ENCODE results near the gene PLPPR3.
"Not testable (repeated sequence)": the region's sequence is repeated elsewhere in the genome, so short reads cannot be mapped to it uniquely, and the experiment has no call there.

The PLPPR3 gene

GRCh38 chr19:854549-854948 is 32.8 kb upstream of the PLPPR3 start:
- FAIRE-seq (no peak), DNase-seq (ENCODE audit: extremely low spot score, insufficient read length, low read depth) (no peak)

GRCh38 chr19:853614-854220 is 32.0 kb upstream of the PLPPR3 start:
- not testable (repeated sequence) for FAIRE-seq; DNase-seq (ENCODE audit: extremely low spot score, insufficient read length, low read depth)

- FAIRE-seq = no peak
Measured at GRCh38 chr19:853014-853585, 31.3 kb upstream of the PLPPR3 start.

GRCh38 chr19:852136-853013 is 30.6 kb upstream of the PLPPR3 start, which contains the start of gene ELANE:
Gene ELANE (plus strand): TSS chr19:852303. CDS start chr19:852329, 26 bp downstream.
- DNase-seq (ENCODE audit: extremely low spot score, insufficient read length, low read depth) (no peak), FAIRE-seq (no peak)

More at GRCh38 chr19:853014-853585, 31.3 kb upstream of the PLPPR3 start:
- DNase-seq (ENCODE audit: extremely low spot score, insufficient read length, low read depth) = no peak

- no peak for FAIRE-seq
- no peak for DNase-seq (ENCODE audit: extremely low spot score, insufficient read length, low read depth)
Measured at GRCh38 chr19:850979-851335, 29.2 kb upstream of the PLPPR3 start.

DNA sequence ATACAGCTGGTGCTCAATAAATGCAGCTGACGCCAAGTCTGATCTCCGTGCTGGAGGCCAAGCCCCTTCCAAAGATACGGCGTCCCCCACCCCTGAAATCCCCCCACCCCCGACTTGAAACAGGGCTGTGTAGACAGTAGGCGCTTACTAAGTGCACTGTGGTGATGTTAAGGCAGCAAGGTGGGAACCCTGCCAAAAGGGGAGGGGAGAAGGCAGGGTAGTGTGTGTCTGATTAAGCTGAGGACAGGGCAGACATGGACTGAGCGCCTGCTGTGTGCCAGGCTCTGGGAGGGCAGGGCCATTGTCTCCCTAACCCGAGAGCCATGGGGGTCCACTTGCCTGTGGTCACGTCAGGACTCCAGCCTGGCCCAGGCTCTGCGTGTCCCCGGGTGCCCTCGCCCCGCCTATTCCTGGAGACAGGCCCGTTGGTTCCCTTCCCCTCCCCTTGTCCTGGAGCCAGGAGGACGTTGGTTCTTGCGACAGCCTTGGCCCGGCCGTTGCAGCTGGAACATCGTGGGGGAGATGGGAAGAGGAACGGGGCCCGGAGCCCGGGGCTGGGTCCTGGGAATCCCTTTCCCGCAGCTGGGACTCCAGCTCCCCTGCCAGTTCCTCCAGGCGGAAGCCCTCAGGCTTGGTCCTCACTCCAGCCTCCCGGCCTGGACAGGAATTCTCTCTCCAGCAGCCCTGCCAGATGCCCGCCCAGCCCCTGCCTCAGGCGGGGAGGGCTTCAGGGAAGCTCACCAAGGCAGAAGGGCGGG is 28.6 kb upstream of the PLPPR3 start:
- FAIRE-seq = no peak
- DNase-seq (ENCODE audit: extremely low spot score, insufficient read length, low read depth) = no peak

DNA sequence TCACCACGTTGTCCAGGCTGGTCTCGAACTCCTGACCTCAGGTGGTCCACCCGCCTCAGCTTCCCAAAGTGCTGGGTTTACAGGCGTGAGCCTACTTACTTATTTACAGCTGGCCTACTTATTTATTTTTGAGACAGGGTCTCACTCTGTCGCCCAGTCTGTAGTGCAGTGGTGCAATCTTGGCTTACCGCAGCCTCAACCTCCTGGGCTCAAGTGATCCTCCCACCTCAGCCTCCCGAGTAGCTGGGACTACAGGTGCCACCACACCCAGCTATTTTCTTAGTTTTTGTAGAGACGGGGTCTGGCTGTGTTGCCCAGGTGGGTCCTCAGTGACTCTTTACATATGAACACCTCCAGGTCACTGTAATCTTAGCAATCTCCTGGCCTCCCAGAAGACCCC is 27.4 kb upstream of the PLPPR3 start:
- FAIRE-seq; DNase-seq (ENCODE audit: extremely low spot score, insufficient read length, low read depth): not testable (repeated sequence)

- no peak for DNase-seq (ENCODE audit: extremely low spot score, insufficient read length, low read depth)
- no peak for FAIRE-seq
Measured at GRCh38 chr19:848386-848921, 26.7 kb upstream of the PLPPR3 start.

- DNase-seq (ENCODE audit: extremely low spot score, insufficient read length, low read depth) (no peak), FAIRE-seq (no peak)
Measured at GRCh38 chr19:845707-846521, 24.2 kb upstream of the PLPPR3 start.

- DNase-seq (ENCODE audit: extremely low spot score, insufficient read length, low read depth) (no peak), FAIRE-seq (no peak)
Measured at GRCh38 chr19:844546-844971, 22.8 kb upstream of the PLPPR3 start.

- no peak for FAIRE-seq
- DNase-seq (ENCODE audit: extremely low spot score, insufficient read length, low read depth) = no peak
Measured at GRCh38 chr19:843836-844545, 22.2 kb upstream of the PLPPR3 start.

DNA sequence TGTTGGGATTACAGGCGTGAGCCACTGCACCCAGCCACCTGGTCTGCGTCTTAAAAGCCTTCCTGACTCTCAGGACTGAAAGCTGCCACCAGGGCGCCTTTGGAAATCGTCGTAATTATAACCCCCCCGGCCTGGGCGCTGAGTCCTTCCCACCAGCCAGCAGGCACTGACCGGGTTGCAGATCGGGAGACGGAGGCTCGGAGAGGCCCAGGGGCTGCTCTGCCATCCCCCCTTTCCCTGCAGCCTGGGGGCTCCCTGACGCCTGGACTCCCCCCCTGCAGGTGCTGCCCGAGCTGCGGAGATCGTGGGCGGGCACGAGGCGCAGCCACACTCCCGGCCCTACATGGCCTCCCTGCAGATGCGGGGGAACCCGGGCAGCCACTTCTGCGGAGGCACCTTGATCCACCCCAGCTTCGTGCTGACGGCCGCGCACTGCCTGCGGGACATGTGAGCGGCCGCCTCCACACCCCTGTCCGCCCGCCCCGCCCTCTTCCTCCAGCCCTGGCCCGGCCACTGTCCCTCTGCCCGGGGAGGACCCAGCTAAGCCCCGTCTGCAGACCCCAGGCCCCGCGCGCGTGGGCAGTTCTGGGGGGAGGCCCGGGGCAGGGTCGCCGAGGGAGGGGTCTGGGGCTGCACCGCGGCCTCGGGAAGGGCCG is 21.6 kb upstream of the PLPPR3 start:
- no peak for FAIRE-seq
- no peak for DNase-seq (ENCODE audit: extremely low spot score, insufficient read length, low read depth)

- not testable (repeated sequence) for FAIRE-seq; DNase-seq (ENCODE audit: extremely low spot score, insufficient read length, low read depth)
Measured at GRCh38 chr19:842802-843179, 21.0 kb upstream of the PLPPR3 start.

- FAIRE-seq = no peak
Measured at GRCh38 chr19:840519-841206, 18.9 kb upstream of the PLPPR3 start, which contains the start of gene PRTN3. Gene PRTN3 (plus strand): TSS chr19:840999. CDS start chr19:841009, 10 bp downstream.

GRCh38 chr19:835210-835810 is 13.6 kb upstream of the PLPPR3 start:
- FAIRE-seq = no peak
- no peak for DNase-seq (ENCODE audit: extremely low spot score, insufficient read length, low read depth)

More at GRCh38 chr19:840519-841206, 18.9 kb upstream of the PLPPR3 start, which contains the start of gene PRTN3:
- DNase-seq (ENCODE audit: extremely low spot score, insufficient read length, low read depth) = no peak

DNA sequence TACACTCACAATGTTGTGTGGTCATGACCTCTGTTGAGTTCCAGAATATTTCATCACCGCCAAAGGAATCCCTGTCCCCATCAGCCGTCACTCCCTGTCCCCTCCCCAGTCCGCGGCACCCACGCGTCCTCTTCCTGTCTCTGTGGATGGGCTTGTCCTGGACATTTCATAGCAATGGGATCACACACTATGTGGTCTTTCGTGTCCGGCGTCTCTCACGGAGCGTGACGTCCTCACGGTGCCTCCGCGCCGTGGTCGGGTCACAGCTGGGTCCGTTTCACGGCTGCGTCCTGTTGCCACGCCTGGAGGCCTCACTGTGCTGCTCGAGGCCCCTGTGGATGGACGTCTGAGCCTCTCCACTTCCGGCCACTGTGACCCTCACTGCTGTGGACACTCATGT is 12.5 kb upstream of the PLPPR3 start:
- DNase-seq (ENCODE audit: extremely low spot score, insufficient read length, low read depth) (no peak), FAIRE-seq (no peak)

All from GM18507 (cell line).